ENCODE results near the gene DNLZ. TPM values are rescaled to one million over a fixed set of nuclear protein-coding genes. Genes with fewer than 3 reads are reported as not detected.

The DNLZ gene
- total RNA-seq, 1 experiment from 2014 or later: 9.1 TPM

DNA sequence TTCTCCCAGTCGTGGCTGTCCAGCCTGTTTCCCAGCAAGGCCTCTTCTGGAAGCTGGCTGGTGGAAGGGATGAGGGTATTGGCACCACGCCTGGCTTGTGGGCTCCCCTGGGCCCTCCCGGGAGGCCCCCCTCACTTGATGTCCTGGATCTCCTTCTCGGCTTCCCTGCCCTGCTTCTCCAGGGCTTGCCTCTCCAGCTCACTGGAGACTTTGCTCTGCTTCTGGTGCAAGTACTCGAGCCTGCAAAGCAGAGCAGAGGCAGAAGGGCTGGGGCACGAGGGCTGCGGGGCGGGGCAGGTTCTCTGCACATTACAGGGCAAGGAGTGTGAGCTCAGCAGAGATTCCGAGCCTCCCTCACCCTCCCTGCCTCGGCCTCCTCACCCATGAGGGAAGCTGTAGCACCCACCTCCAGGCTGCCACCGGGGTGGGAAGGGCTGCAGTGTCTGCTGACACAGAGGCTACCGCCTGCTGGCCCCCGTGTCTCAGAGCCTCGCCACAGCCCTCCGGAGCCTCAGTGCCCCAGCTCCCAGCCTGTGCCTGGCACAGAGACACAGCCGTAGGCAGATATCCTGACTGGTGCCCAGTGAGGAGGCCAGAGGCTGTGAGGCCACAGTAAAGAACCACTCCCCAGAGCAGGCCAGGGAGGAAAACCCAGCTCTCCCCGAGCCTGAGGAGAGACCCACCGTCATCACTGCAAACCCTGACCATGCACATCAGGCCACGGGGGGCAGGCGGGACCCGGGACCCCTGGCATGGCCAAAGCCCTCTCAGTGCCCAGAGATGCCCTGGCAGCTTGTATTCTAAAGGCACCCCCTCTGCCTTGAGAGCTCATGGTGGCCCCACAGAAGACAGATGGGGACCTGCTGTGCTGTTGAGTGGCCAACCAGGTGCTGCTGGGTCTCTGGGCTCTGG, 29.2 kb upstream of the DNLZ start:
- BruUV-seq (replicated peaks): no TSS peak
- H3K4me1 ChIP-seq (replicated peaks; ENCODE audit: insufficient read depth): no peaks in the 10 kb centered on the region
- POLR2A ChIA-PET (ENCODE audit: unreplicated experiment): interaction anchor here (0.6 kb wide), 1 partner anchor 30 kb away, joined by 6 read pairs; no protein-coding TSS in a partner anchor
- no peaks in the 10 kb centered on the region for H3F3A ChIP-seq (ENCODE audit: insufficient read depth, low read depth)
- H3K27ac ChIP-seq: no peak overlapping the region
- H3K4me3 ChIP-seq: no peak overlapping the region
- H3K36me3 ChIP-seq (ENCODE audit: low read depth): peaks cover 13% of the 10 kb centered on the region; the same call in 1 of the 2 replicates
- H3K9me2 ChIP-seq (ENCODE audit: insufficient read depth): no peaks in the 10 kb centered on the region
- H3K4me2 ChIP-seq: no peak overlapping the region
- no peak for DNase-seq
- H4K20me1 ChIP-seq (ENCODE audit: insufficient read depth): no peaks in the 10 kb centered on the region
- CTCF ChIA-PET: no interaction called here
- H3K9me3 ChIP-seq (ENCODE audit: insufficient read depth, low read depth): no peaks in the 10 kb centered on the region
- no peaks in the 10 kb centered on the region for H3K27me3 ChIP-seq (ENCODE audit: insufficient read depth, low read depth)
- TF ChIP-seq CTCF (conservative IDR thresholded peaks at IDR 0.05): no peak
- no peak for TF ChIP-seq EZH2 (IDR thresholded peaks at IDR 0.05; ENCODE audit: low read depth)
- H2AFZ ChIP-seq: no peak overlapping the region
- intact Hi-C loops (cut with micrococcal nuclease; ENCODE audit: unreplicated experiment): no loop called here
- peaks cover 2% of the 10 kb centered on the region; the same call in 1 of the 2 replicates for H3K79me2 ChIP-seq (ENCODE audit: low read depth)

- Histone ChIP-seq H3K9me3 (ENCODE audit: insufficient read depth, low read depth) (no peaks in the 10 kb centered on the region), H3K9me2 (ENCODE audit: insufficient read depth) (no peaks in the 10 kb centered on the region), H3K79me2 (ENCODE audit: low read depth) (no peaks in the 10 kb centered on the region), H3F3A (ENCODE audit: insufficient read depth, low read depth) (no peaks in the 10 kb centered on the region), H3K4me1 (replicated peaks; ENCODE audit: insufficient read depth) (no peaks in the 10 kb centered on the region), H2AFZ (no peak overlapping the region), H4K20me1 (ENCODE audit: insufficient read depth) (no peaks in the 10 kb centered on the region), H3K4me2 (no peak overlapping the region), H3K27me3 (ENCODE audit: insufficient read depth, low read depth) (no peaks in the 10 kb centered on the region), H3K36me3 (ENCODE audit: low read depth) (peaks cover 13% of the 10 kb centered on the region; the same call in 1 of the 2 replicates), H3K27ac (no peak overlapping the region), H3K4me3 (no peak overlapping the region)
- intact Hi-C loops (cut with micrococcal nuclease; ENCODE audit: unreplicated experiment): no loop called here
- DNase-seq: no peak
- ChIA-PET CTCF (no interaction called here), POLR2A (ENCODE audit: unreplicated experiment) (interaction anchor here (0.6 kb wide), 1 partner anchor 29 kb away, joined by 6 read pairs; no protein-coding TSS in a partner anchor)
- BruUV-seq (replicated peaks): no TSS peak
- TF ChIP-seq EZH2 (IDR thresholded peaks at IDR 0.05; ENCODE audit: low read depth): no peak
- TF ChIP-seq CTCF (conservative IDR thresholded peaks at IDR 0.05): no peak
Observed at GRCh38 chr9:136391737-136392537, 28.4 kb upstream of the DNLZ start.

- BruUV-seq (replicated peaks): no TSS peak
- no peaks in the 10 kb centered on the region for H3K9me2 ChIP-seq (ENCODE audit: insufficient read depth)
- H3K4me3 ChIP-seq: no peak overlapping the region
- H3K27me3 ChIP-seq (ENCODE audit: insufficient read depth, low read depth): no peaks in the 10 kb centered on the region
- H3K36me3 ChIP-seq (ENCODE audit: low read depth): peaks cover 9% of the 10 kb centered on the region; the same call in 1 of the 2 replicates
- H3K9me3 ChIP-seq (ENCODE audit: insufficient read depth, low read depth): no peaks in the 10 kb centered on the region
- no peaks in the 10 kb centered on the region; the same call in 1 of the 2 replicates for H4K20me1 ChIP-seq (ENCODE audit: insufficient read depth)
- H3K27ac ChIP-seq: no peak overlapping the region
- H3F3A ChIP-seq (ENCODE audit: insufficient read depth, low read depth): no peaks in the 10 kb centered on the region
- intact Hi-C loops (cut with micrococcal nuclease; ENCODE audit: unreplicated experiment): no loop called here
- no peak overlapping the region for H2AFZ ChIP-seq
- no peak for DNase-seq
- no peak for TF ChIP-seq CTCF (conservative IDR thresholded peaks at IDR 0.05)
- H3K4me1 ChIP-seq (replicated peaks; ENCODE audit: insufficient read depth): no peaks in the 10 kb centered on the region
- no peaks in the 10 kb centered on the region for H3K79me2 ChIP-seq (ENCODE audit: low read depth)
- POLR2A ChIA-PET (ENCODE audit: unreplicated experiment): no interaction called here
- H3K4me2 ChIP-seq: no peak overlapping the region
- CTCF ChIA-PET: no interaction called here
Observed at GRCh38 chr9:136389396-136389795, 25.9 kb upstream of the DNLZ start.
